SK-N-SH (cell line): ENCODE results near the gene MAGI3. TPM values are rescaled to one million over a fixed set of nuclear protein-coding genes. Genes with fewer than 3 reads are reported as not detected.

Source experiments
- CTCF ChIA-PET: fragments of 300-600, 350-600 bp; formaldehyde crosslinking; extraction: SDS; loops from one replicate; lab custom pipeline; 2021; lab: Yijun Ruan, JAX
- POLR2A ChIA-PET: fragments of 350-600 bp; sonication (Branson Sonifier 250); formaldehyde crosslinking; extraction: SDS; loops from one replicate; lab custom pipeline; 2020; ENCODE audit warnings: antibody characterized with exemption, inconsistent platforms; lab: Yijun Ruan, JAX
- DNase-seq: peaks from one replicate; pipeline ENCODE4 v3.0.0; 2012
- H2AFZ ChIP-seq: fragments of 200-600 bp; sonication (generic); 2 replicates; pipeline ENCODE4 v1.8.1; 2016; ENCODE audit warnings: antibody characterized with exemption, mild to moderate bottlenecking, low read depth
- H3F3A ChIP-seq: fragments of 200-600 bp; sonication (generic); replicated peaks from 2 replicates; pipeline ENCODE3; 2016; ENCODE audit warnings: antibody characterized with exemption, mild to moderate bottlenecking; ENCODE audit not compliant: insufficient read depth
- H3K27ac ChIP-seq, 2 experiments: fragments of 200-500 bp in 1 of 2; fragments of 200-600 bp in 1 of 2; sonication (Bioruptor generic) in 1 of 2; sonication (generic), shearing (Covaris generic) in 1 of 2; 2 replicates each; pipeline versions ENCODE4 v1.5.1 to v1.6.1; 2014 to 2016; ENCODE audit warnings: low read depth in 2 of 2, inconsistent platforms in 1 of 2, low read length in 1 of 2, mild to moderate bottlenecking in 1 of 2, mixed read lengths in 1 of 2
- H3K27me3 ChIP-seq: fragments of 200-600 bp; sonication (generic), shearing (Covaris generic); 2 replicates; pipeline ENCODE4 v1.6.1; 2016; ENCODE audit warnings: mixed run types; ENCODE audit not compliant: insufficient read depth
- H3K36me3 ChIP-seq, 2 experiments: fragments of 200-500 bp in 1 of 2; fragments of 200-600 bp in 1 of 2; sonication (Bioruptor generic) in 1 of 2; sonication (generic) in 1 of 2; replicated peaks in 1 of 2; 2 replicates each; pipeline versions ENCODE3 to v1.5.1; 2014 to 2016; ENCODE audit warnings: low read length in 1 of 2, mild to moderate bottlenecking in 1 of 2; ENCODE audit not compliant: insufficient read depth in 2 of 2, control insufficient read depth in 1 of 2
- H3K4me1 ChIP-seq, 2 experiments: fragments of 200-500 bp in 1 of 2; fragments of 200-600 bp in 1 of 2; sonication (Bioruptor generic) in 1 of 2; sonication (generic), shearing (Covaris generic) in 1 of 2; 2 replicates each; pipeline versions ENCODE4 v1.5.1 to v1.6.1; 2014 to 2016; ENCODE audit warnings: low read depth in 1 of 2, low read length in 1 of 2, mixed run types in 1 of 2; ENCODE audit not compliant: insufficient read depth in 2 of 2, control insufficient read depth in 1 of 2
- H3K4me2 ChIP-seq: fragments of 200-600 bp; sonication (generic), shearing (Covaris generic); 2 replicates; pipeline ENCODE4 v1.6.1; 2017; ENCODE audit warnings: mixed run types
- H3K4me3 ChIP-seq, 2 experiments: fragments of 200-500 bp in 1 of 2; fragments of 200-600 bp in 1 of 2; sonication (Bioruptor generic) in 1 of 2; sonication (generic), shearing (Covaris generic) in 1 of 2; 2 replicates each; pipeline versions ENCODE4 v1.5.1 to v1.8.1; 2014 to 2016; ENCODE audit warnings: low read depth in 2 of 2, inconsistent platforms in 1 of 2, low read length in 1 of 2, mild to moderate bottlenecking in 1 of 2, mixed read lengths in 1 of 2, moderate library complexity in 1 of 2
- H3K79me2 ChIP-seq: fragments of 200-600 bp; sonication (generic); 2 replicates; pipeline ENCODE4 v1.8.1; 2017; ENCODE audit warnings: mild to moderate bottlenecking; ENCODE audit not compliant: insufficient read depth
- H3K9ac ChIP-seq: fragments of 200-600 bp; sonication (generic); 2 replicates; pipeline ENCODE4 v1.6.1; 2017; ENCODE audit warnings: mixed run types
- H3K9me2 ChIP-seq: fragments of 200-600 bp; sonication (generic); 2 replicates; pipeline ENCODE4 v1.6.1; 2017; ENCODE audit warnings: mixed run types
- H3K9me3 ChIP-seq: fragments of 200-600 bp; sonication (generic); 2 replicates; pipeline ENCODE4 v1.6.1; 2017; ENCODE audit warnings: mixed run types, mild to moderate bottlenecking, moderate library complexity
- H4K20me1 ChIP-seq: fragments of 200-600 bp; sonication (generic); 2 replicates; pipeline ENCODE4 v1.6.1; 2017; ENCODE audit warnings: mild to moderate bottlenecking, mixed run types; ENCODE audit not compliant: insufficient read depth
- CHD2 ChIP-seq: fragments of 150-350 bp; IDR thresholded peaks from 2 replicates; pipeline ENCODE4 v1.6.1; 2018; ENCODE audit warnings: low read length; ENCODE audit not compliant: partially characterized antibody
- CTCF ChIP-seq: fragments of 200-600 bp; sonication (generic); IDR thresholded peaks from 2 replicates; pipeline ENCODE4 v1.6.1; 2017; ENCODE audit warnings: antibody characterized with exemption, mild to moderate bottlenecking, moderate library complexity
- EP300 ChIP-seq, 2 experiments: IDR thresholded peaks; 2 replicates each; pipeline versions ENCODE4 v1.4.0 to v1.6.1; 2012; ENCODE audit warnings: borderline replicate concordance in 1 of 2, low read depth in 1 of 2, low read length in 1 of 2
- EZH2phosphoT487 ChIP-seq: fragments of 200-600 bp; sonication (generic); IDR thresholded peaks from 2 replicates; pipeline ENCODE4 v1.6.1; 2017; ENCODE audit warnings: low read depth, mixed run types, mild to moderate bottlenecking, antibody characterized with exemption, moderate library complexity, borderline replicate concordance
- FOXJ3 ChIP-seq: sonication (generic); formaldehyde crosslinking; IDR thresholded peaks from 2 replicates; pipeline ENCODE4 v1.5.1; 2020; ENCODE audit warnings: mild to moderate bottlenecking, missing genetic modification reagents
- FOXM1 ChIP-seq: IDR thresholded peaks from 2 replicates; pipeline ENCODE4 v1.4.0; 2012; ENCODE audit warnings: low read depth, mild to moderate bottlenecking
- IRF3 ChIP-seq: fragments of 150-350 bp; IDR thresholded peaks from 2 replicates; pipeline ENCODE4 v1.6.1; 2016; ENCODE audit warnings: mild to moderate bottlenecking, low read depth, low read length
- JUND ChIP-seq: IDR thresholded peaks from 2 replicates; pipeline ENCODE4 v1.4.0; 2012
- MEF2A ChIP-seq: IDR thresholded peaks from 2 replicates; pipeline ENCODE4 v1.4.0; 2012; ENCODE audit warnings: low read depth, borderline replicate concordance
- MXI1 ChIP-seq: IDR thresholded peaks from 2 replicates; pipeline ENCODE4 v1.6.1; 2012; ENCODE audit warnings: mild to moderate bottlenecking, low read depth, low read length, improper control_type of control experiment
- POLR2AphosphoS5 ChIP-seq: IDR thresholded peaks from 2 replicates; pipeline ENCODE4 v1.6.1; 2012; ENCODE audit warnings: low read depth, low read length
- RCOR1 ChIP-seq: fragments of 150-350 bp; IDR thresholded peaks from 2 replicates; pipeline ENCODE4 v1.6.1; 2017; ENCODE audit warnings: antibody characterized with exemption, low read length
- RFX5 ChIP-seq: IDR thresholded peaks from 2 replicates; pipeline ENCODE4 v1.6.1; 2012; ENCODE audit warnings: mild to moderate bottlenecking, improper control_type of control experiment, low read length
- RXRA ChIP-seq: IDR thresholded peaks from 2 replicates; pipeline ENCODE4 v1.4.0; 2012; ENCODE audit warnings: low read depth, mild to moderate bottlenecking, borderline replicate concordance
- SIN3A ChIP-seq: IDR thresholded peaks from 2 replicates; pipeline ENCODE4 v1.6.1; 2012; ENCODE audit warnings: low read depth, mild to moderate bottlenecking, low read length, moderate library complexity, borderline replicate concordance
- TAF1 ChIP-seq: IDR thresholded peaks from 2 replicates; pipeline ENCODE4 v1.6.1; 2012; ENCODE audit warnings: low read depth, mild to moderate bottlenecking, low read length, moderate library complexity, borderline replicate concordance
- TCF12 ChIP-seq: IDR thresholded peaks from 2 replicates; pipeline ENCODE4 v1.4.0; 2012
- USF1 ChIP-seq: IDR thresholded peaks from 2 replicates; pipeline ENCODE4 v1.4.0; 2012; ENCODE audit warnings: low read depth, borderline replicate concordance
- WGBS: methylation state at CpG from one replicate; pipeline ENCODE4 v1.1.6; 2017; ENCODE audit warnings: low lambda C conversion rate; 5-methylcytosine and 5-hydroxymethylcytosine counted together
- polyA plus RNA-seq, 3 experiments: library from polyadenylated mRNA; depleted of rRNA; stranded (reverse); fragments of >200 nt; gene quantifications; 2 replicates each; pipeline ENCODE4 v1.2.3, GENCODE V29; 2012
- TF ChIP-seq, protein P1 (sequence below): IDR thresholded peaks from 2 replicates; pipeline ENCODE4 v1.4.0; 2012; ENCODE audit warnings: low read depth, borderline replicate concordance
- TF ChIP-seq, protein P2 (sequence below): fragments of 150-350 bp; IDR thresholded peaks from 2 replicates; pipeline ENCODE4 v1.6.1; 2017; ENCODE audit warnings: antibody characterized with exemption, low read length, low read depth, borderline replicate concordance

Gene MAGI3
- polyA plus RNA-seq, 1 of the 3 experiments (the other 2 are of a cell fraction): 2.9 TPM

DNA sequence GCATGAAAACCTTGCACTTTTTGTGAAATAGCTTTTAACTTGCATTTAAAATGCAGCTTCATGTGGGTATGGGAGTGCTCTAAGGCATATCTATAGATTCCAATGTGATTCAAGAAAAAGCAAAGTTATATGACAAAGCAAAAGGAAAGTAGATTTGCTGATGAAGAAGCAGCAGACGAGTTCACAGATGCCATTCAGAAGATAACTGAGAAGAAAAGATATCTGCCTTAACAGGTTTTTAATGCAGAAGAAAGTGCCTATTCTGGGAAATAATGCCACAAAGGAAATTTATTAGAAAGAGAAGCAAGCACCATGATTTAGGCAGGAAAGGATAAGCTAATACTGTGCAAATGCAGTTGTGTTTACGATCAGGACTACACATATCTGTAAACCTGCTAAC is 300.9 kb downstream of the MAGI3 start:
- ChIA-PET CTCF (interaction anchor here (1.3 kb wide), 1 partner anchor 618 kb away, joined by 4 read pairs; the partner anchor contains the start of gene LRIG2), POLR2A (no interaction called here)
- no peak overlapping the region for H3K4me3 ChIP-seq
- no peaks in the 10 kb centered on the region for H3K9me2 ChIP-seq
- no peak for TF ChIP-seq FOXJ3 (CRISPR knock-in tag)
- no peak for TF ChIP-seq CHD2
- TF ChIP-seq, protein P1, sequence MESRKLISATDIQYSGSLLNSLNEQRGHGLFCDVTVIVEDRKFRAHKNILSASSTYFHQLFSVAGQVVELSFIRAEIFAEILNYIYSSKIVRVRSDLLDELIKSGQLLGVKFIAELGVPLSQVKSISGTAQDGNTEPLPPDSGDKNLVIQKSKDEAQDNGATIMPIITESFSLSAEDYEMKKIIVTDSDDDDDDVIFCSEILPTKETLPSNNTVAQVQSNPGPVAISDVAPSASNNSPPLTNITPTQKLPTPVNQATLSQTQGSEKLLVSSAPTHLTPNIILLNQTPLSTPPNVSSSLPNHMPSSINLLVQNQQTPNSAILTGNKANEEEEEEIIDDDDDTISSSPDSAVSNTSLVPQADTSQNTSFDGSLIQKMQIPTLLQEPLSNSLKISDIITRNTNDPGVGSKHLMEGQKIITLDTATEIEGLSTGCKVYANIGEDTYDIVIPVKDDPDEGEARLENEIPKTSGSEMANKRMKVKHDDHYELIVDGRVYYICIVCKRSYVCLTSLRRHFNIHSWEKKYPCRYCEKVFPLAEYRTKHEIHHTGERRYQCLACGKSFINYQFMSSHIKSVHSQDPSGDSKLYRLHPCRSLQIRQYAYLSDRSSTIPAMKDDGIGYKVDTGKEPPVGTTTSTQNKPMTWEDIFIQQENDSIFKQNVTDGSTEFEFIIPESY: no peak
- no peak for TF ChIP-seq RCOR1
- no peak for TF ChIP-seq RFX5
- TF ChIP-seq FOXM1: no peak
- no peak for TF ChIP-seq SIN3A
- TF ChIP-seq EP300 (IDR thresholded peaks at IDR 0.05; ENCODE audit: borderline replicate concordance in 1 of 2, low read depth in 1 of 2, low read length in 1 of 2): no peak
- TF ChIP-seq CTCF: no peak
- no peak for TF ChIP-seq EZH2phosphoT487
- no peak for TF ChIP-seq IRF3
- no peak for TF ChIP-seq JUND
- TF ChIP-seq, protein P2, sequence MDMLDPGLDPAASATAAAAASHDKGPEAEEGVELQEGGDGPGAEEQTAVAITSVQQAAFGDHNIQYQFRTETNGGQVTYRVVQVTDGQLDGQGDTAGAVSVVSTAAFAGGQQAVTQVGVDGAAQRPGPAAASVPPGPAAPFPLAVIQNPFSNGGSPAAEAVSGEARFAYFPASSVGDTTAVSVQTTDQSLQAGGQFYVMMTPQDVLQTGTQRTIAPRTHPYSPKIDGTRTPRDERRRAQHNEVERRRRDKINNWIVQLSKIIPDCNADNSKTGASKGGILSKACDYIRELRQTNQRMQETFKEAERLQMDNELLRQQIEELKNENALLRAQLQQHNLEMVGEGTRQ: no peak
- no peak for TF ChIP-seq TCF12
- no peak for TF ChIP-seq POLR2AphosphoS5
- no peak for TF ChIP-seq MEF2A
- TF ChIP-seq USF1: no peak
- TF ChIP-seq TAF1: no peak
- TF ChIP-seq RXRA: no peak
- TF ChIP-seq MXI1: no peak
- peaks cover 43 to 47% of the 10 kb centered on the region in 2 experiments for H3K36me3 ChIP-seq
- H3K79me2 ChIP-seq: no peaks in the 10 kb centered on the region
- H3K4me2 ChIP-seq: no peak overlapping the region
- H3F3A ChIP-seq: peaks cover 3% of the 10 kb centered on the region
- 100% methylated on average over 2 of the region's 2 CpGs for WGBS
- H3K27ac ChIP-seq: no peak overlapping the region
- H3K9me3 ChIP-seq: peaks cover 17% of the 10 kb centered on the region; the same call in 1 of the 2 replicates
- H3K9ac ChIP-seq: no peak overlapping the region
- no peaks in the 10 kb centered on the region for H3K27me3 ChIP-seq
- H3K4me1 ChIP-seq: no peaks in the 10 kb centered on the region
- no peak for DNase-seq
- H4K20me1 ChIP-seq: no peaks in the 10 kb centered on the region
- no peak overlapping the region for H2AFZ ChIP-seq
